Measurements from ENCODE around the gene ELMOD3.

ELMOD3 gene

DNA sequence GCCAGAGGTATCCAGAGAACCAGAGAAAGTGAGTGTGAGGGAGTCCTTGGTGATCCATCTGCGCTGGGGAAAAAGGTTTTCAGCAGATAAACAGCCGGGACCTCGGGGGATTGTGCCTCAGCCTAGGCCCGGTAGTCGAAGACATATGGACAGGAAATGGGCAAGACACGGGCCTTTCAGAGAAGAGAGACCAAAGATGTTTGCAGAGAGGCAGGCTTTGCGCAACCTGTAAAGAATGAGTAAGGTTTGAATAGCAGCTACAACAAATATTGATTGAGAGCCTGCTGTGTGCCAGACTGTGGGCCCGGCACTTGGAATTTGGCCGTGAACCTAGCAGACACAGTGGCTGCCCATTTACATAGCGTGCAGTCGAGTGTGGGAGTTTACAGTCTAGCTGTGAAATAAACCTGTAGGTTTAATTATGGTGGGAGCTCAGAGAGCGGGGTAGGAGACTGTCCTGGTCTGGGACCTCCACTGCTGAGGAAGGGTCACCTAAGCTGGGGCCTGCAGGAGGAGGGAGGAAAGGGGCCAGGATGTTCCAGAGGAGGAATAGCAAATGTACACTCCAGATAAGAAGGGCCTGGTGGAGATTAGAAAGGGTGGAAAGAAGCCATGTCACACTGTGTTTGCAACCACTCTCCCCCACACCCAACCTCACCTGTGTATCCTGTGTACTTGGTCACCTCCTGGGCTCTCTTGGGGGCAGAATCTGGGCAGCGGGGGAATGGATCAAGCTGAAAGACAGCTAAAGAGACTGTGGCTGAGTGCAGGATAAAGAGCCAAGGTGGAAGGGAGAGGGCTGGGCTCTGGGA, 66.9 kb downstream of the ELMOD3 start:
- TF ChIP-seq, protein P1, sequence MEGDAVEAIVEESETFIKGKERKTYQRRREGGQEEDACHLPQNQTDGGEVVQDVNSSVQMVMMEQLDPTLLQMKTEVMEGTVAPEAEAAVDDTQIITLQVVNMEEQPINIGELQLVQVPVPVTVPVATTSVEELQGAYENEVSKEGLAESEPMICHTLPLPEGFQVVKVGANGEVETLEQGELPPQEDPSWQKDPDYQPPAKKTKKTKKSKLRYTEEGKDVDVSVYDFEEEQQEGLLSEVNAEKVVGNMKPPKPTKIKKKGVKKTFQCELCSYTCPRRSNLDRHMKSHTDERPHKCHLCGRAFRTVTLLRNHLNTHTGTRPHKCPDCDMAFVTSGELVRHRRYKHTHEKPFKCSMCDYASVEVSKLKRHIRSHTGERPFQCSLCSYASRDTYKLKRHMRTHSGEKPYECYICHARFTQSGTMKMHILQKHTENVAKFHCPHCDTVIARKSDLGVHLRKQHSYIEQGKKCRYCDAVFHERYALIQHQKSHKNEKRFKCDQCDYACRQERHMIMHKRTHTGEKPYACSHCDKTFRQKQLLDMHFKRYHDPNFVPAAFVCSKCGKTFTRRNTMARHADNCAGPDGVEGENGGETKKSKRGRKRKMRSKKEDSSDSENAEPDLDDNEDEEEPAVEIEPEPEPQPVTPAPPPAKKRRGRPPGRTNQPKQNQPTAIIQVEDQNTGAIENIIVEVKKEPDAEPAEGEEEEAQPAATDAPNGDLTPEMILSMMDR (IDR thresholded peaks at IDR 0.05): no peak
- no peak overlapping the region for H3K4me3 ChIP-seq
- DNase-seq (ENCODE audit: low spot score): no peak
- peak overlapping the region; percentile 57 to 97 for H3K27ac ChIP-seq

DNA sequence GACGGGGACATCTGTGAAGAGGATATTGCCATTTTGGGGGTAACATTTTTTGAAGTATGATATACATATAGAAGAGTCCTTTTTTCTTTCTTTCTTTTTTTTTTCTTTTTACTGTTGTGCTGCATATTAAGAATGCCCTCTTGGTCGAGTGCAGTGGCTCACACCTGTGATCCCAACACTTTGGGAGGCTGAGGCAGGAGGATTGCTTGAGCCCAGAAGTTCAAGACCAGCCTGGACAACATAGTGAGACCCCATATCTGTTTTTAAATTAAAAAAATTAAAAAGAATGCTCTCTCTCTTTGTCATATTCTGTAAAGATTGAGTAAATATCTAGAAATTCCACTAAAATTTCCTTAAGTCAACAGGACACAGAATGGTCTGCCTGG, 67.5 kb downstream of the ELMOD3 start:
- no peak overlapping the region for H3K27ac ChIP-seq
- H3K4me3 ChIP-seq: no peak overlapping the region
- TF ChIP-seq, protein P1 (IDR thresholded peaks at IDR 0.05): no peak

DNA sequence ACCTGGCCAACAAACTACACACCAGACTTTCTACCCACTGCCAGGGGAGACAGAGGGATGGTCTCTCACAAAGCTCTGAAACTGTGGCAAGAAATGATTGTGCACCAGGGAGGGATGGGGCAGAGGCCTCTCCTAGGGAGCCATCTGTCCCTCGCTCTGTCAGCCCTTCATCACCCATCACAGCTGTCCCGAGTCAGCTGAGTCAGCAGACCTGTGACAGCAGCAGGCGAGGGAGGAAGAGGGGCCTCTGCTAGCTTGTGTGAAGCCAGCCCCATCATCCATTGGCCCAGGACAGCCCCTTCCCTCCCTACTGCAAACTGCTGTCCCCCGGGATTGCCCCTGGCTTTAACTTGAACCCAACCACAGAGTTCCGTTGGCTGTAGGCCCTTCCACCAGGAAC, 69.0 kb downstream of the ELMOD3 start:
- TF ChIP-seq, protein P1 (IDR thresholded peaks at IDR 0.05): no peak
- H3K27ac ChIP-seq: no peak overlapping the region
- no peak overlapping the region for H3K4me3 ChIP-seq
- no peak for DNase-seq (ENCODE audit: low spot score)

More for the DNA sequence above, 67.5 kb downstream of the ELMOD3 start:
- DNase-seq (ENCODE audit: low spot score): no peak

DNA sequence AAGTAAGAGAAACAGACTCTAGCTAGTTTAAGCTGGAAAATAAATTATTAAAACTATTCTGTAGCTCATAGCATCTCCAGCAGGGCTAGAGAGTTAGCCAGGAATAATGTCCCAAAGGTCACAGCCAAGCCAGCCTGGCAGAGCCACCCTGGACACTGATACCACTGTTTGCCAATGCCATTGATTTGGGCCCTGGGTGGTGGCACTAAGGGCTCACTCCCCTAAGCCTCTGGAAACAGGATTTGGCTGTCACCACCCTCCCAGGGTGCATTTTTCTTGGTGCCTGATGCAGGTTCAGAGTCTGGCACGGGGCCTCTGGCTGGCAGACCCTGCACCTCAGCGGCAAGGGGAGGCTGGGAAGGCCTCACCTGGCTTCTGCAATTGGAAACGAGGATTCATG, 71.0 kb downstream of the ELMOD3 start:
- TF ChIP-seq, protein P1 (IDR thresholded peaks at IDR 0.05): no peak
- no peak overlapping the region for H3K4me3 ChIP-seq
- H3K27ac ChIP-seq: no peak overlapping the region
- DNase-seq (ENCODE audit: low spot score): no peak

DNA sequence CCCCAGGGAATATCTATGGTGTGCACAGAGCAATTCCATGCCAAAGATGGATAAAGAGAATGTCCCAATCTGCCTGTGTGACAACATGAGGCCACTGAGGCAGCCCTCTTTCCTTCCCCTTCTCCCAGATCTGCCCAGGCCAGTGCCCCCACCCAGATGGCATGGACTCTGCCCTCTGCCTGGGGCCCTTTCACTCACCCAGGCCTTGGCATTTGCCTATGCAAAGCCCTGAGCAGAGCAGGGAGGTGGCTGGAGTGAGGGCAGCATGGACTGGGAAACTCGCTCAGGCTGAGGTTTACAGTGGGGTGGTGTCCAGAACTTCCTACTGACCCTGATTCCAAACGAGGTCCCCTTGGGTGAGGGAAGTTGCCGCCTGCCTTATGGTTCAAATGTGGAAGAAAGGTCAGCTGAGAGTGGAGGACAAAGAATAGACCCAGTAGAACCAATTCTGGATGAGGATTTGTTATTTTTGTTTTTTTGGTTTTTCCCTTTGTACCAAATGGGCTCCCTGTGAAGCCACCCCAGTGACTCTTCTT, 72.8 kb downstream of the ELMOD3 start:
- no peak overlapping the region for H3K27ac ChIP-seq
- TF ChIP-seq, protein P1 (IDR thresholded peaks at IDR 0.05): no peak
- DNase-seq (ENCODE audit: low spot score): no peak
- H3K4me3 ChIP-seq: no peak overlapping the region

DNA sequence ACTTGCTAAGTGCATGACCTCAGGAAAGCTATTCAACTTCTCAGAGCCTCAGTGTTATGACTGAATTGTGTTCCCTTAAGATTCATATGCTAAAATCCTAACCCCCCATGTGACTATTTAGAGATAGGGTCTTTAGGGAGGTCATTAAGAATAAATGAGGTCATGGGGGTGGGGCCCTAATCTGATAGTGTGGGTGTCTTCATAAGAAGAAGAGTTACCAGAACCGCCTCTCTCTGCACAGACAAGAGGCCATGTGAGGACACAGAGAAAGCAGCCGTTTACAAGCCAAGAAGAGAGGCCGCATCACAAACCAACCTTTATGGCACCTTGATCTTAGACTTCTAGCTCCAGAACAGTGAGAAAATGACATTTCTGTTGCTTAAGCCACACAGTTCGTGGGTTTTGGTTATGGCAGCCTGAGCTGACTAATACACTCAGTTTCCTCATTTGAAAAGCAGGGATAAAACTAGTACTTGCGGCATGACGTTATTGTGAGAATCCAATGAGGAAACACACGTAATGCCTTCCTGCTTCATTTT, 73.8 kb downstream of the ELMOD3 start:
- Histone ChIP-seq H3K27ac (no peak overlapping the region), H3K4me3 (no peak overlapping the region)
- TF ChIP-seq, protein P1 (IDR thresholded peaks at IDR 0.05): no peak
- DNase-seq (ENCODE audit: low spot score): no peak
